GM12873 (cell line): ENCODE results near the gene NEUROG1.

Source experiments
- TF ChIP-seq, protein P1 (sequence below): IDR thresholded peaks from 2 replicates; pipeline ENCODE4 v1.5.1; 2012; ENCODE audit warnings: low read depth, mild to moderate bottlenecking, moderate library complexity, low read length, control low read depth; ENCODE audit not compliant: insufficient read depth; ENCODE audit errors: missing control alignments

Gene NEUROG1

DNA sequence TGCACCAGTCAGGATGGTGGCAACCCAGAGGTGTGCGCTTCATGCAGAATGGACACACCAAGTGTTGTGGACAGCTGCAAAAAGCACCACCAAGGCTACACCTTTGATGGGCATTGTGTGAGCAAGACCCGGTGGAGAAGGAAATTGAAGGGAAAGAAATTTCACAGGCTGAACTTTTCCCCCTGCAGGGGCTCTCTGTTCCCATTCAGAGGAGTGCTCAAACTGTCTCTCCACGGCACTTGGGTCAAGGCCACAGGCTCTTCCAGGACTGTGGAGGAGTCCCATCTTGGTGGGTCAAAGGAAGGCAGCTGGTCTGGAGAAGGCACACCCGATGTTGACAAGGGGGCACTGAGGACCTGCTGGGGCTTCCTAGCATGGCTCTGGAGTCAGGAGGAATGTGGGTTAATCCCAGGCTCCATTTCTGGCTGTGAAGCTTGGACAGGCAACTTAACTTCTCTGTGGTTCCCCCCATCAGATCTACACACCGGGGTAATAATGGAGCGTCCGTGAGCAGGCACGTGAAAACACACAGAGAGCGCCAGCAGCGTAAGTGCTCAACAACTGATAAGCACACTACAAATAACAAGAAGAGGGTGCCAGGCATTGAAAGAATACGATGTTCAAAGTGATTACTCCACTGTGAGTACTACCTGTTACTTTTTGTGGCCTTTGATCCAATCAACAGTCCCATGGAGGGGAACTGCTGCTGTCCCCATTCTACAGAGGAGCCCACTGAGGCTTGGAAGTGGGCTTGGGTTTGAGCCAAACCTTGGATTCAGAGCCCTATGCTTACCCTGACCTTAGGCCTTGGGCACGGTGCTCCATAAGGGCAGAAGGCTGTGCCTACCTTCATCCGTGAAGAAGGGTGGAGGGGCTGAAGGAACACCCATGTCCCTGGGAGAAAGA is 49.4 kb downstream of the NEUROG1 start:
- TF ChIP-seq, protein P1, sequence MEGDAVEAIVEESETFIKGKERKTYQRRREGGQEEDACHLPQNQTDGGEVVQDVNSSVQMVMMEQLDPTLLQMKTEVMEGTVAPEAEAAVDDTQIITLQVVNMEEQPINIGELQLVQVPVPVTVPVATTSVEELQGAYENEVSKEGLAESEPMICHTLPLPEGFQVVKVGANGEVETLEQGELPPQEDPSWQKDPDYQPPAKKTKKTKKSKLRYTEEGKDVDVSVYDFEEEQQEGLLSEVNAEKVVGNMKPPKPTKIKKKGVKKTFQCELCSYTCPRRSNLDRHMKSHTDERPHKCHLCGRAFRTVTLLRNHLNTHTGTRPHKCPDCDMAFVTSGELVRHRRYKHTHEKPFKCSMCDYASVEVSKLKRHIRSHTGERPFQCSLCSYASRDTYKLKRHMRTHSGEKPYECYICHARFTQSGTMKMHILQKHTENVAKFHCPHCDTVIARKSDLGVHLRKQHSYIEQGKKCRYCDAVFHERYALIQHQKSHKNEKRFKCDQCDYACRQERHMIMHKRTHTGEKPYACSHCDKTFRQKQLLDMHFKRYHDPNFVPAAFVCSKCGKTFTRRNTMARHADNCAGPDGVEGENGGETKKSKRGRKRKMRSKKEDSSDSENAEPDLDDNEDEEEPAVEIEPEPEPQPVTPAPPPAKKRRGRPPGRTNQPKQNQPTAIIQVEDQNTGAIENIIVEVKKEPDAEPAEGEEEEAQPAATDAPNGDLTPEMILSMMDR: no peak

- TF ChIP-seq, protein P1: no peak
Measured at GRCh38 chr5:135484674-135485086, 51.1 kb downstream of the NEUROG1 start.
